ENCODE data around the gene CIAO2A.

The CIAO2A gene

DNA sequence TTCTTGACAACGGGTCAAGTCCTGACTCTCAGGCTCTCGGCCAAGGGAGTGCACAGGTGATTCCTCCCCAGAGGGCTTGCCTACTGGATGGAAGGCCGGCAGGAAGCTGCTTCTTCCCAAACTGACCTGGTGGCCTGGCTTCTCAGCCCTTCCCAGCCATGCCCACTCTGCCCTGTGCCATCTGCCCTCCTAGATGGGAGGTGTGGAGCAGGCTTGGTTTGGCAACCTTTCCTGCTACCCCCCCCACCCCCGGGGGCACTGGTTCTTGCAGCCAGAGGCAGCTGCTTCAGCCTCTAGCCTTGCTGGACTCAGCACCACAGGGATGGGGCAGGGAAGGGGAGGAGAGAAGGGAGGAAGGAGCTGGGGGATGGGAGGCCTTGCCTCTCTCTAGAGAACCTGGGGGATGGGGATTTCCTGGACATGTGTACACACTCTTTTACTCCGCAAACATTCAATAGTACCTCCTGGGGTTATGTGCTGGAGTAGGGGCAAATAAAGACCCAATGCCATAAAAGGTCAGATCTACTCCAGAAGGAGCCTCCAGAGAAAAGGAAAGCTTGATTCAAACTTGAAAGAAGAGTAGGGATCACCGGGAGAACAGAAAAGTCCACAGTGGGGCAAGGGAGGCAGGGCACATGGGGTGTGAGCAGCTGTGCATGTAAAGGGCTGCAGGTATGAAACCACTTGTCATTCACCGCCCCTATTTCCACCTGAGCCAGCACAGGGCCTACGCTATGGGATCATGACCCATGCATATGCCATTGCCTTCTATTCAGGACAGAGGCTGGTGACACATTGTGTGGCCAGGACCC, 43.2 kb downstream of the CIAO2A start:
- DNase-seq: no peak
- TF ChIP-seq GATA1 (IDR thresholded peaks at IDR 0.05; ENCODE audit: low read depth, low read length) (no peak), POLR2A (IDR thresholded peaks at IDR 0.05; ENCODE audit: low read length) (no peak)

DNA sequence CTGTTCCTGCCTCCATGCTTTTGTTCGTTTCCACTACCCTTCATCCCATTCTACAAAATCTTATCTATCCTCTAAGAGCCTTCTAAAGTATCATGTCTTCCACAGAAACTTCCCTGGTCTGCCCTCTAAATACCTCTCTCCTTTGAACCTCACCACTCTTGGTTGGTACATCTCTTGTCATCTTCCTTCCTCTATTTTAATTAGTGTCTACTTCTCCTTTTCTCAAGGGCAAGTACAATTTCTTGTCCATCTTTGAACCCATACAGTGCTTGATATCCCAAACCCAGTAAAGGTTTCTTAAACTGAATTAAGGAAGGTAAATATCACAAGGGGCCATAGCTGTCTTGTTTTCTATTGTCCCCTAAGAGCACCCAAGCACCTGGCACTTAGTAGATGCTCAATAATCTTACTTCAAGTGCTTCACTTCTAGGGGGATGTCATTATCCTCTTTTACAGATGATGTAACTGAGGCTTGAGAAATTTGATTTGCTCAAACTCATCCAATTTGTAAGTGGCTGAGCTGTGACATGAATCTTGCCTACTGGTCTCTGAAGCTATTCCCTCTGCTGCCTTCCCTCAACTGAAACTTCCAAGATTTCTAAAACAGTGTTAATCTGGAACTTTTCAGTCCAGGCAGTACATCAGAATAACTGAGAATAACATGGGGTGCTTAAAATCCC, 44.7 kb downstream of the CIAO2A start:
- TF ChIP-seq GATA1 (IDR thresholded peaks at IDR 0.05; ENCODE audit: low read depth, low read length) (no peak), POLR2A (IDR thresholded peaks at IDR 0.05; ENCODE audit: low read length) (no peak)
- DNase-seq: no peak

DNA sequence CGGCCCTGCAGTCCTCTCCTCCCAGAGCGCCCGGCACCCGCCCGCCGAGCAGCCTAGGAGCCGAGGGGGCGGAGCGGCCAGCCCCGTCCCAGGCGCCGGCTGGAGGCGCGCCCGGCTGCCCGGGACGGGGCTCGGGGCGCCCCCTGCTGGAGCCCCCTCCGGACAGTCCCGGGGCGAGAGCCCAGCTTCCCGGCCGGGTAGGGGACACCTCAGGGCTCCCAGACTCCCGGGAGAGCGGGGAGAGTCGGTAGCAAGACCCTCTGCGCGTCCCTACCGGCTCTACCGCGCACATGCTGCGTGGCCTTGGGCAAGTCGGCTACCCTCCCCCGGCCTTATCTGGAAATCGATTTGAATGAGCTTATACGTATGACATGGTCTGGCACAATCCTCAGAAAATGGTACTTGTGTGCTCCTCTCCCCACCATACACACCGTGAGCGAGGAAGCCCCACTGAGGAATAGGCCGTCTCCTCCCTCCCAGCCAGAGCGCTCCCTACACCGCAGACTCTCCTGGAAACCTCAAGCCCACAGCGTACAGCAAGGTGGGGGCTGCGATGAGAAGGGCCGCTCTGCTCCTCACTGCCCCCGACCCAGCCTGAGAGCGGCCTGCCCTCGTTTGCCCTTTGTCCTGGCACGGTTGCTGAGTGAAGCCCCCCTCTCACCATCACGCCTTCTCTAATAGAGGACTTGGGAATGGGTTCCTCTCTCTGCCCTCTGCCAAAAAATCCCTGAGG, 47.1 kb downstream of the CIAO2A start, which contains the start of gene DAPK2:
TSS of gene DAPK2 (minus strand) at position 65 of the 733 bp plus-strand sequence. CDS start 6,224 bp downstream, outside the sequence.
- DNase-seq: peak; percentile 73 to 86
- TF ChIP-seq POLR2A (IDR thresholded peaks at IDR 0.05; ENCODE audit: low read length) (no peak), GATA1 (IDR thresholded peaks at IDR 0.05; ENCODE audit: low read depth, low read length) (no peak)

DNA sequence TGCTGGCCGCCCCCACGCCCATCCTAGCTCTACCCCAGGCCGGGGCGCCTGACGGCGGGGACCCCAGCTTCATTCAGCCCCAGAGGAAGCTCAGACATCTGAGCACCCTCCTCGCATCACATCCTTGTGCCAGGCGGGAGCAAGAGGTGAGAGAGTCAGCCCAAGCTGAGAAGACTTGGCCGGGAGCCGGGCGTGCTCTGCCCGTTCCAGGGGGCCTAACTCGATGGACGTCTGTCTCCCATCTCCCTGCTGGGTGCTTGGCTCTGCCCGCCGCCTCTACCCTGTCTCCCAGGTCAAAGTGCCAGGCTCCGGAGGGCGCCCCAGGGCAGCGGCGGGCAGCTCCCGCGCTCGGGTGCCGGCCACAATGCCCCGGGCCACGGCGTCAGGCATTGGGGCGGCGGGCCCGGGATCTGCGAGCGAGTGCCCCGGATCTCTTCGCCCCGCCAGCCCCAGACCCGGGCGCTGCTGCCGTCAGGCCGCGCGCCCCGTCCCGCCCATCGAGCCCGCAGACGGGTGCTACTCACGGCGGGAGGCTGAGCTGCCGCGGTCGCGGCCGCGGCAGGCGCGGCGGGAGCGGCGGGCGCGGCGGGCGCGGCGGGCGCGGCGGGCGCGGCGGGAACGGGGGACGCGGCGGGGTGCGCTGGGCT, 47.7 kb downstream of the CIAO2A start:
- DNase-seq: no peak
- TF ChIP-seq POLR2A (IDR thresholded peaks at IDR 0.05; ENCODE audit: low read length) (no peak), GATA1 (IDR thresholded peaks at IDR 0.05; ENCODE audit: low read depth, low read length) (no peak)

DNA sequence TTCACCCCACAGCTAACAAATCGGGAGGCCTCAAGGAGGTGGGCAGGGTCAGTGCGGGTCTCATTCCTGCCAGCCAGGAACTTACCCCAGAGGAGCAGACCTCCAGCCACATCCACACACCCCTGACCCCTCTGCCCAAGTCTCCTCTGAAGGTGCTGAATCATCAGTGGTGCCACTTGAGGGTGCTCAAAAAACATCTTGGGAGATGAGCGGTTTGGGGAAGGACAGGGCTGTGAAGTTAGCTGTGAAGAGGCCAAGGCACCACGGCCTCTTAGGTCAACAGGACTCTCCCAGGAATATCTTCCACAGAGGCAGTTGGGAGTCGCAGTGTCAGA, 48.6 kb downstream of the CIAO2A start:
- no peak for DNase-seq
- no peak for TF ChIP-seq GATA1 (IDR thresholded peaks at IDR 0.05; ENCODE audit: low read depth, low read length)
- no peak for TF ChIP-seq POLR2A (IDR thresholded peaks at IDR 0.05; ENCODE audit: low read length)

DNA sequence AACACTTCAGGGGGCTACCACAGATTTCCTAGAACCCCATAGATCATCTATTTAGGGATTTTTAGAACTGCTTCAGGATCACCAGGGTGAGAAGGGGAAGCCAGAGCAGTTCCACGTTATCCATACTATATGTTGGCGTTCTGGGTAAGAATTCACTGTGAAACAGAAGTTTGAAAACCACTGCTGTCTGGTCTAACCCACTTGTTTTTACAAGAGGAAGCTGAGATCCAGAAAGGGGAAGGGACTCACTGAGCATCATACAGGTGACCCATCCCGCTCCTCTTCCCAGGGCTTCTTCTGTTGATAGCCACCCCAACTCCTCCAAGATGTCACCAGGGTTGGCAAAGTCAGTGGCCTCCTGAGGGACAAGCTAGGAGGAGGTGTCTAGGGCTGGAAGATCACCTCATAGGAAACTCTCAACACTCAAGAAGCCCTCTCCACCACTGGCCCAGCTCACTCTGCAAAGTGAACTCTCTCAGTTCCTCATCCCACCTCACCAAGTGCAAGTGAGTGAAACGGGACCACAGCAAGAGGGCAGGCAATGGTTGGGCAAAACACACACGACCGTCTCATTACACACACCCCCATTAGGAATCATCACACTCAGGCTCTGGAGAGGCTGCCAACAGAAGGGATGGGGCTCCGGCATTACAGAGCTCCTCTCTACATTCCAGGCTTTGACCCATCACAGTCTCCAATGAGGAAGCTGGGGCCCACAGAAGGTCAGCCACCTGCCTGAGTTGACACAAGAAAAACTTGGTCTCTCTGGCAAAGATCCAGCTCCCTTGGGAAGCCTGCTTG, 49.1 kb downstream of the CIAO2A start:
- DNase-seq: no peak
- TF ChIP-seq GATA1 (IDR thresholded peaks at IDR 0.05; ENCODE audit: low read depth, low read length): no peak
- TF ChIP-seq POLR2A (IDR thresholded peaks at IDR 0.05; ENCODE audit: low read length): no peak

DNA sequence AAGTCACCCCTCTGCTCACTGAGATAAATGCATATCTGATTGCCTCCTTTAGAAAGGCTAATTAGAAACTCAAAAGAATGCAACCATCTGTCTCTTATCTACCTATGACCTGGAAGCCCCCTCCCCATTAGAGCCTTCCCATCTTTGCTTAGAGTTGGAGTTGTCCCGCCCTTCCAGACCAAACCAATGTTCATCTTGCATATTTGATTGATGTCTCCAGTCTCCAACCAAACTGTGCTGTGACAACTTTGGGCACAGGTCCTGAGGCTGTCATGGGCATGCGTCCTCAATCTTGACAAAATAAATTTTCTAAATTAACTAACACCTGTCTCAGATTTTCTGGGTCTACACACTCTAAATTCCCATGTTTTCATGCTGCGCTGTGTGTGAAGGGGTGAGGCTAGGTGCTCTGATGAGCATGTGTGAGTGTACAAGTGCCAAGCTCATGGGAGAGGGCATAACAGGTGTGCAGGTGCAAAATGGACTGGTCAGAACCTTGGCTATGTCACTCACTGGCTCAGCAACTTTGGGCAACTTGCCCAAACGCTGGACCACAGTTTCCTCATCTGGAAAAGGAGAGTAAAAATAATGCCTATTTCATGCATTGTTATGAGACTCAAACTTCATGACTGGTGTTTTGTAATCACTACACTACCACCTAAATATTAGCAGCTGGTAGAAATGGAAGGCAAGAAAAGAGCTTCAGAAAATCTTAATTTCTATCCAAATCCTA, 54.6 kb downstream of the CIAO2A start:
- DNase-seq: peak; percentile 17 to 21
- TF ChIP-seq GATA1 (IDR thresholded peaks at IDR 0.05; ENCODE audit: low read depth, low read length): no peak
- TF ChIP-seq POLR2A (IDR thresholded peaks at IDR 0.05; ENCODE audit: low read length): no peak

DNA sequence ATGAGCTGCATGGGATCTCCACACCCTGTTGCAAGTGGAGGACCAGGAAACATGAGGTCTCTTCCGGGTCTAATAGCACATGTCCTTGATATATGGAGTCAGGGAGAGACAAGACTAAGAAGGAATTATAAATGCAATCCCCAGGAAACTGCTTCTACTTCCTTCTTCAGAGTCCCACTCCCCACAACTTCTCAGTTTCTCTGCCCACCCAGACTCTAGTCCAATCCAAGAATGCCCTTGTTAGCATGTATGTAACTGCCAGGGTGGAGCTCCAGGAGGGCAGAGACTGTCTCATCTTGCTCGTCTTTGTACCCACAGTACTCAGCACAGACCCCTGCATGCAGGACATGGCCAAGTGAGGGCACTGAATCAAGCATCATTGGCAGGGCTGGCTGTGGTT, 55.7 kb downstream of the CIAO2A start:
- no peak for DNase-seq
- TF ChIP-seq POLR2A (IDR thresholded peaks at IDR 0.05; ENCODE audit: low read length) (no peak), GATA1 (IDR thresholded peaks at IDR 0.05; ENCODE audit: low read depth, low read length) (no peak)

DNA sequence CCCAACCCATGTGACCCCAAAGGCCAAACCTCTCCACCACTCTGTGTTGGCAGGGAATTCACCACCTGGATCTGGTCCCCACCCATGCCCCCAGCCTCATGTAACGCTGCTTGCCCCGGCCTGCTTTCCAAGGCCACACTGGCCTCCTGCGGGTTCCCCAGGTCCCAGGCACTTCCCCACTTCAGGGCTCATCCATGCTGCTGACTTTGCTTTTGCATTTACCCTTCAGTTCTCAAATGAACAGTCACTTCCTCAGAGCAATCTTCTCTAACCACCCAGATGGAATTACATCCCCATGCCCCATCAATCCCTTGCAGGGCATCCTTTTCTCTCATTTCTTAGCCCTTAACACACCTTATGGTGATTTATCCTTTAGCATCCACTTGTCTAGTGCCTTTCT, 56.5 kb downstream of the CIAO2A start:
- no peak for TF ChIP-seq POLR2A (IDR thresholded peaks at IDR 0.05; ENCODE audit: low read length)
- DNase-seq: no peak

DNA sequence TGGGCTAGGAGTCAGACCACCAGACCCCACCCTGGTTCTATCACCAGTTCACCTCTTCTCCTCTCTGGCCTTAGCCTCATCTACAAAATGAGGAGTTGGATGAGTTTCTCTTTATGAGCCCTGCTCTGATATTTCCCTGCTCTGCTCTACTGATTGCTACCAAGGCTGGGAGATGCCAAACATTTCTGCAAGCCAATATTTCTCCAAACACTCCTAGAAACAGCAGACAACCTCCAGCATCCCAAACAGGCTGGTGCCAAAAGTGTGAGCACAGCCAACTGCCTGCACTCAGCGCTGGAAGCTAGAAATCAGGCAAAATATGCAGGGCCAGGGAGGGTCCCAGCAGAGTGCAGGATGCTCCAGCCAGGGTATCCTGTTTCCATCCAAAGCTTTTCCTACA, 58.1 kb downstream of the CIAO2A start:
- no peak for DNase-seq
- TF ChIP-seq POLR2A (IDR thresholded peaks at IDR 0.05; ENCODE audit: low read length): no peak
- TF ChIP-seq GATA1 (IDR thresholded peaks at IDR 0.05; ENCODE audit: low read depth, low read length): no peak

DNA sequence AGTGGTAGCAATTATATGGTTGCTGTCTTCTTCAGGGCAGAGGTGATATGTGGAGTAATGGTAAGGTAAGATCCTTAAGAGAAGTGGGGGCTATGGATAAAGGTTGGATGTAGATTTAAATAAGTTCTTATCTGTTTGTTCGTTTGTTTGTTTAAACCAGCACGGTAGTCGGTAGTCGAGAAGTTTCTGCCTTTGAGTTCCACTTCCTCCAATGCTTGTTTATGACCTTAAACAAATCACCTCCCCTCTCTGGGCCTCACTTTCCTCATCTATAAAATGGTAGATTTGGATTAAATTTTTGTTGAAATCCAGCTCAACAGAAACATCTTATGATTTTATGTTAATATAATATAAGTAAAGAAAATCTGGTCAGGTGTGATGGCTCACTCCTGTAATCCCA, 59.1 kb downstream of the CIAO2A start:
- DNase-seq: no peak
- TF ChIP-seq GATA1 (IDR thresholded peaks at IDR 0.05; ENCODE audit: low read depth, low read length) (no peak), POLR2A (IDR thresholded peaks at IDR 0.05; ENCODE audit: low read length) (no peak)

DNA sequence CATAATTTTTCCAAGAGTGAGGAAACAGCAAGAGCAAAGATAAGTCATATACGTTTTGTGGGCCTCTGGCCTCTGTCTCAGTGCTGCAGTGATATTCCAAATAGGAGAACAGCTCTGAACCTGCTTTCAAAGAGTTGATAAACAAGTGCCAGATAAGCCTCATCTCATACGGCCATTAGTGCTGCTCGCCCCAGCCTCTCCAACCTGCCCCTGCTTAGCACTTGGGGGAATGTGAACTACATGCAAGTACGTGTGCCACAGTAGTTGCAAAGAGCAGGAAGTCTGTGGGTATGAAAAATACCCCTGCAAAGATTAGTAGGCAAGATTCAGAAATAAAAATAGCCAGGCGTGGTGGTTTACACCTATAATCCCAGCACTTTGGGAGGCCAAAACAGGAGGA, 61.3 kb downstream of the CIAO2A start:
- TF ChIP-seq POLR2A (IDR thresholded peaks at IDR 0.05; ENCODE audit: low read length) (no peak), GATA1 (IDR thresholded peaks at IDR 0.05; ENCODE audit: low read depth, low read length) (no peak)
- DNase-seq: peak in 1 of 2 experiments; percentile 15

DNA sequence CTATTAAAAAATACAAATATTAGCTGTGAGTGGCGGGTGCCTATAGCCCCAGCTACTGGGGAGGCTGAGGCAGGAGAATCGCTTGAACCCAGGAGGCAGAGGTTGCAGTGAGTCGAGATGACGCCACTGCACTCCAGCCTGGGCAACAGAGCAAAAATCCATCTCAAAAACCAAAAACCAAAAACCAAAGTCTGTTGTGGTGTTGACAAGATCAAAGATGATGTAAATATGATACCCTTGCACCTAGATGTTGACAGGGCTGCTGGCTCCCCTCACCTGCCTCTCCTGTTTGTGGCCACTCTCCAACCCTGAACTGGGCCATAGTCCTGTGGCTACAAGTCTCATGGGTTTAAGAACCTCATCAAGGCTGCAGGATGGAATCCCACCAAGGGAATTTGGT, 63.5 kb downstream of the CIAO2A start:
- TF ChIP-seq GATA1 (IDR thresholded peaks at IDR 0.05; ENCODE audit: low read depth, low read length) (no peak), POLR2A (IDR thresholded peaks at IDR 0.05; ENCODE audit: low read length) (no peak)
- no peak for DNase-seq

Data from erythroblast (primary cell).